GM19395 (cell line): ENCODE data around the gene RNF114.
"Not testable (repeated sequence)": the region's sequence is repeated elsewhere in the genome, so short reads cannot be mapped to it uniquely, and the experiment has no call there.

Experiments
- ATAC-seq: cut with Tn5 transposase; IDR thresholded peaks from one replicate; pipeline ENCODE4 v1.9.1; 2021; ENCODE audit warnings: mild to moderate bottlenecking, moderate library complexity; ENCODE audit not compliant: unreplicated experiment

RNF114 gene

GRCh38 chr20:49961413-49961812 lies 25.2 kb downstream of the RNF114 start:
- no peak for ATAC-seq

- ATAC-seq: no peak
Measured at GRCh38 chr20:49964964-49965780, 29.0 kb downstream of the RNF114 start.

GRCh38 chr20:49965781-49966305 lies 29.6 kb downstream of the RNF114 start:
- no peak for ATAC-seq

GRCh38 chr20:49966861-49967260 lies 30.7 kb downstream of the RNF114 start:
- ATAC-seq: no peak

- no peak for ATAC-seq
Measured at GRCh38 chr20:49969234-49969633, 33.0 kb downstream of the RNF114 start.

GRCh38 chr20:49969946-49970345 lies 33.7 kb downstream of the RNF114 start:
- ATAC-seq: no peak

- ATAC-seq: no peak
Measured at GRCh38 chr20:49970498-49970897, 34.3 kb downstream of the RNF114 start.

- no peak for ATAC-seq
Measured at GRCh38 chr20:49973981-49974380, 37.8 kb downstream of the RNF114 start.

- ATAC-seq: no peak
Measured at GRCh38 chr20:49976542-49976941, 40.3 kb downstream of the RNF114 start.

- not testable (repeated sequence) for ATAC-seq
Measured at GRCh38 chr20:49977740-49978139, 41.5 kb downstream of the RNF114 start.

- no peak for ATAC-seq
Measured at GRCh38 chr20:49978685-49979029, 42.5 kb downstream of the RNF114 start.

GRCh38 chr20:49979030-49979832 lies 43.0 kb downstream of the RNF114 start:
- no peak for ATAC-seq

GRCh38 chr20:49980140-49981008 lies 44.2 kb downstream of the RNF114 start:
- no peak for ATAC-seq

- ATAC-seq: no peak
Measured at GRCh38 chr20:49981218-49982071, 45.2 kb downstream of the RNF114 start.

GRCh38 chr20:49982072-49982345 lies 45.8 kb downstream of the RNF114 start:
- ATAC-seq: no peak

GRCh38 chr20:49982346-49983122 lies 46.3 kb downstream of the RNF114 start, which contains the start of gene SNAI1:
Gene SNAI1 (plus strand): TSS chr20:49982980. CDS start chr20:49983060, 80 bp downstream.
- ATAC-seq: no peak

GRCh38 chr20:49983123-49983847 lies 47.1 kb downstream of the RNF114 start:
- ATAC-seq: no peak

- no peak for ATAC-seq
Measured at GRCh38 chr20:49983848-49984408, 47.7 kb downstream of the RNF114 start.
